PC-3 (cell line): Measurements from ENCODE around the gene ZNF783.

Source experiments
- EZH2 ChIP-seq: fragments of 300-600 bp; sonication (generic); IDR thresholded peaks from one replicate; pipeline ENCODE4 v1.6.1; 2017; ENCODE audit warnings: antibody characterized with exemption, mild to moderate bottlenecking, low read length; ENCODE audit not compliant: unreplicated experiment
- EZH2phosphoT487 ChIP-seq: fragments of 300-600 bp; sonication (generic); IDR thresholded peaks from 2 replicates; pipeline ENCODE4 v1.6.1; 2018; ENCODE audit warnings: mild to moderate bottlenecking, antibody characterized with exemption, low read length, borderline replicate concordance
- TF ChIP-seq, protein P1 (sequence below): fragments of 300-600 bp; sonication (generic); conservative IDR thresholded peaks from 2 replicates; pipeline ENCODE4 v1.5.1; 2017; ENCODE audit warnings: antibody characterized with exemption, low read depth, mild to moderate bottlenecking, low read length

DNA sequence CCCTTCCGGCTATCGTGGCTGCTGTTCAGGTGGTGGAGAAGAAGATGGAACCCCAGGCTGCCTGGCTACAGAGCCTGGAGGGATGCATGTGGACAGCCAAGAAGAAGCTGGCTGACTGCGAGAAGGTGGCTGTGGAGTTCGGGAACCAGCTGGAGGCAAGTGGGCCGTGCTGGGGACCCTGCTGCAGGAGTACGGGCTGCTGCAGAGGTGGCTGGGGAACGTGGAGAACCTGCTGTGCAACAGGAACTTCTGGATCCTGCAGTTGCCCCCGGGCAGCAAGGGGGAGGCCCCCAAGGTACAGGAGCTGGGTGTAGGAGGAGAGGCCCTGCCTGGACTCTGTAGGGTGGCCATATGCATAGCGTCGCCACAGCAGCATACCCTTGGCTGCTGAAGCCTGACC lies 25.6 kb downstream of the ZNF783 start:
- TF ChIP-seq, protein P1, sequence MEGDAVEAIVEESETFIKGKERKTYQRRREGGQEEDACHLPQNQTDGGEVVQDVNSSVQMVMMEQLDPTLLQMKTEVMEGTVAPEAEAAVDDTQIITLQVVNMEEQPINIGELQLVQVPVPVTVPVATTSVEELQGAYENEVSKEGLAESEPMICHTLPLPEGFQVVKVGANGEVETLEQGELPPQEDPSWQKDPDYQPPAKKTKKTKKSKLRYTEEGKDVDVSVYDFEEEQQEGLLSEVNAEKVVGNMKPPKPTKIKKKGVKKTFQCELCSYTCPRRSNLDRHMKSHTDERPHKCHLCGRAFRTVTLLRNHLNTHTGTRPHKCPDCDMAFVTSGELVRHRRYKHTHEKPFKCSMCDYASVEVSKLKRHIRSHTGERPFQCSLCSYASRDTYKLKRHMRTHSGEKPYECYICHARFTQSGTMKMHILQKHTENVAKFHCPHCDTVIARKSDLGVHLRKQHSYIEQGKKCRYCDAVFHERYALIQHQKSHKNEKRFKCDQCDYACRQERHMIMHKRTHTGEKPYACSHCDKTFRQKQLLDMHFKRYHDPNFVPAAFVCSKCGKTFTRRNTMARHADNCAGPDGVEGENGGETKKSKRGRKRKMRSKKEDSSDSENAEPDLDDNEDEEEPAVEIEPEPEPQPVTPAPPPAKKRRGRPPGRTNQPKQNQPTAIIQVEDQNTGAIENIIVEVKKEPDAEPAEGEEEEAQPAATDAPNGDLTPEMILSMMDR: no peak
- TF ChIP-seq EZH2 (no peak), EZH2phosphoT487 (no peak)
